ENCODE data around the gene CNTN1.

Gene CNTN1

DNA sequence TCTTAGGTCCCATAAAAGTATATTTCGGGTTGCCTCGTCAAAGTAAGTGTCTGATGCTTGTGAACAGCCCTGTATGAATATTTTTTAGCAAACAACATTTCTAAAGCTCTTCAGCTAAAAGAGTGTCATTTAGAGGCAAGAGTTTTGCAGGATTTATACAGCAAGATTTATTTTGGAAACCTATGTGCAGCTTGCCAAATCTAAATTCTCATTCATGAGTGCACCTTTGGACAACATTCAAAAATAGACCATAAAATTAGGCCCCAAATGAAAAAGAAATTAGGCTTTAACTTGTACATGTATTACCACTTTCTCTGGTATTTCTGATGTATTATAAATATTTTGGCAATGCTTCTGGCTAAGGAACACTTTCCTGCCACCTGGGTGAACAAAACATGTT is 271.5 kb downstream of the CNTN1 start:
- no peak for DNase-seq (ENCODE audit: low read depth in 2 of 2)

- no peak for DNase-seq (ENCODE audit: low read depth in 2 of 2)
These were observed 277.6 kb downstream of the CNTN1 start for GRCh38 chr12:40969796-40970195.

DNA sequence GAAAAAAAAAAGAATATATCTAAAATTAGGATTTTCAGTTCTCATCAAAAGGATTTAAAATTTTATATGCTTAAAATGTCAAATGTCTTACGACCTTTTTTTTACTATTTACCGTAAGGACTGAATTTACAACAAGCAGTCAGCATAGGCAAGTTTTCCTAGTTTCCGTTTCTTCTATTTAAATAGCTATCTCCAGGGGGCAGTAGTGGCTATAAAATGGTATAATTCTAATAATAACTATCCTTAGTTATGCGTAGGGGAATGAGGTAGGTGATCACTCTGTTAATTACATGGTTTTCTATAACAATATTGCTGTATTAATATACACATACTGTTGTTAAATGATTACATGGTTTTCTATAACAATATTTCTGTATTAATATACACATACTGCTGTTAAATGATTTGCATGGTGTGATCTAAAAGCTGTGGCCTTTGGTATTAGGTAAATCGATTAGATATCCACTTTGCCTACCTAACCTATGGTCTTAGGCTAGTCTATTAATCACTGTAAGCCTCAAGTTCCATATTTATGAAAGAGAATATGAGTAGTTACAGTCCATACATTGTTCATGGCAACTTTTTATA is 278.2 kb downstream of the CNTN1 start:
- DNase-seq (ENCODE audit: low read depth in 2 of 2) = no peak

GRCh38 chr12:40971911-40972310 is 279.7 kb downstream of the CNTN1 start:
- no peak for DNase-seq (ENCODE audit: low read depth in 2 of 2)

- no peak for DNase-seq (ENCODE audit: low read depth in 2 of 2)
These were observed 284.3 kb downstream of the CNTN1 start for GRCh38 chr12:40976546-40976945.

- DNase-seq (ENCODE audit: low read depth in 2 of 2) = no peak
These were observed 288.3 kb downstream of the CNTN1 start for GRCh38 chr12:40980427-40980961.

- no peak for DNase-seq (ENCODE audit: low read depth in 2 of 2)
These were observed 293.8 kb downstream of the CNTN1 start for GRCh38 chr12:40986001-40986400.

DNA sequence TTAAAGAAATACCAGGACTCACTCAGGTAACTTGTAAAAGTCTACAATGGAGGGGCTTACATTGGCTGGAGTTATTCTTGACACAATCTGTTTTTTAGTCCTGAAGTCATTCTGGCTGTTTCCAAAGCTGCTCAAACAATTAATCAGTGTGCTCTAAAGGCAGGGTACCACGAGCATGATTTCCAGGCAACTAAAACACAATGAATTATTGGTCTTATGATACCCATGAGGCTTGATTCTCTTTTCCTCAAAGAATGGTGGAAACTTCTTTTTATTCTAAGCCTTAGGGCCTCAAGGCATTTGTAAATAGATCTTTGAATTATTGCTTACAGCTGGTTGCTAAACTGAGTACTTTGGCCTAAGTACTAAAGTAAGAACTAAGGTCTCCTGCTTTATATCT is 296.1 kb downstream of the CNTN1 start:
- DNase-seq (ENCODE audit: low read depth in 2 of 2) = no peak

- no peak for DNase-seq (ENCODE audit: low read depth in 2 of 2)
These were observed 296.6 kb downstream of the CNTN1 start for GRCh38 chr12:40988824-40989223.

- no peak for DNase-seq (ENCODE audit: low read depth in 2 of 2)
These were observed 297.5 kb downstream of the CNTN1 start for GRCh38 chr12:40989785-40990184.

- DNase-seq (ENCODE audit: low read depth in 2 of 2) = no peak
These were observed 299.9 kb downstream of the CNTN1 start for GRCh38 chr12:40992158-40992557.

GRCh38 chr12:40992674-40993073 is 300.4 kb downstream of the CNTN1 start:
- no peak for DNase-seq (ENCODE audit: low read depth in 2 of 2)

- DNase-seq (ENCODE audit: low read depth in 2 of 2) = no peak
These were observed 300.9 kb downstream of the CNTN1 start for GRCh38 chr12:40993158-40993557.

- DNase-seq (ENCODE audit: low read depth in 2 of 2) = no peak
These were observed 303.9 kb downstream of the CNTN1 start for GRCh38 chr12:40996091-40996490.

- no peak for DNase-seq (ENCODE audit: low read depth in 2 of 2)
These were observed 307.0 kb downstream of the CNTN1 start for GRCh38 chr12:40999210-40999609.

GRCh38 chr12:41008472-41008871 is 316.2 kb downstream of the CNTN1 start:
- DNase-seq (ENCODE audit: low read depth in 2 of 2) = no peak

DNA sequence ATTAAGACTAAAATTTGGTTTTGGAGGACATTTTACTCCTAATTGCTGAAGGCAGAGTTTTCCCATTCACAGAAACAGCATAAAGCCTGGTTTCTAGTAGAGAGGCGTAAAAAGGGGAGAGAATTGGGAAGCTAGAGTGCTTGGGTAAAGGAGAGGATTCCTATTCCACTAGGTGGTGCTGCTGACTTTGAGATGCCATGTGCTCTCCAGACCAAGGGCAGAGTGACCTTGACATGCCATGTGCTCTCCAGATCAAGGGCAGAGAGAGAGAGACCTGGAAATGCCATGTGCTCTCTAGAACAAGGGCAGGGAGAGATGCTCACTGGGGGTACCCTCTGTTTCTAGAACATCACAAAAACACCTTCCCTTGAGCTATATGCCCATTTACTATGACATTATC is 319.7 kb downstream of the CNTN1 start:
- no peak for DNase-seq (ENCODE audit: low read depth in 2 of 2)

DNA sequence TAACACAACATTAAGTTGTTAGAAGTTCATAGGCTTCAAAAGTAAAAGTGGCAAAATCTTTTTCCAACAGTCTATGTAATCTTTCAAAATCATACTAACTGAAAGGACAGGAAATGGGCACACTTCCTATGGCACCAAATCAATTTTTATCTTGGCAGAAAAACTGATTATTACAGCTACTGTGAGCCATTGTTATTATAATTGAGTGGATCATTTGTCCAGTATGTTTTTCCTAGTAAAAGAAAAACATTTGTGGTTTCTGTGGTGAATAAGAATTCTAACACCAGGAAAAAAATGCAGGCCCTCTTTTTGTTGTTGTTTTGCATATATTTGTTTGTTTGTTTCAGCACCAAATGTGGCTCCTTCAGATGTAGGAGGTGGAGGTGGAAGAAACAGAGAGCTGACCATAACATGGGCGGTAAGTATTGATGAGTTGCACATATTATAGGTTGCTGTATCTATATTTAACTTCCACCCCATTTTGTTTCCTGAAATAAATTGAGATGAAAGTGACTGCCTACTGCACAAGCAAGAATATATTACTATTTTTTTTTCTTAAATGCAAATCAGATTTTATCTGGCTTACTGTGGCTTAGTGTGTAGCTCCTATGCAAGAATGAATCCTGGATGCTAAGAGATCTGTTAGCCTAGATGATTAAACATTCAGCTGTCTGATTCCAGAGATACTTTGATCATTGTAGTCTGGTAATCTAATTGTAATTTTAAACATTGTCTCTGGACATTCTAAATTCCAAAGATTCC is 321.8 kb downstream of the CNTN1 start:
- no peak for DNase-seq (ENCODE audit: low read depth in 2 of 2)

DNA sequence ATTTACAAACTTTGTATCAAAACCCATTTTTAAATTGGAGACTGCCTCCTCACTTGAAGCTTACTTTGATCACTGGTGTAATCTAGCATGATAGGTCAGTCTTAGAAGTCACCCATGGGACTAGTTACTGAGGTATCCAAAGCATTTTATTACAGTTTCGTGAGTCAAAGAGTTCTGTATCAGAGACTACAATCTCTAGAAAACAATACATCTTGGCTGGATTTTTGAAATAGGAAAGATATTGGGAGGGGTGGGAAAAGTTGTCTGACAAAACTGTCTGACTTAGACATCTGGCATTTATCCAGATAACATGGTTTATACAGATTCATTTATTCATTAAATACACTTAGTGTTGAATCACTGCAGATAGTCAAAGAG is 322.4 kb downstream of the CNTN1 start:
- no peak for DNase-seq (ENCODE audit: low read depth in 2 of 2)

- DNase-seq (ENCODE audit: low read depth in 2 of 2) = no peak
These were observed 325.8 kb downstream of the CNTN1 start for GRCh38 chr12:41018010-41018409.

DNA sequence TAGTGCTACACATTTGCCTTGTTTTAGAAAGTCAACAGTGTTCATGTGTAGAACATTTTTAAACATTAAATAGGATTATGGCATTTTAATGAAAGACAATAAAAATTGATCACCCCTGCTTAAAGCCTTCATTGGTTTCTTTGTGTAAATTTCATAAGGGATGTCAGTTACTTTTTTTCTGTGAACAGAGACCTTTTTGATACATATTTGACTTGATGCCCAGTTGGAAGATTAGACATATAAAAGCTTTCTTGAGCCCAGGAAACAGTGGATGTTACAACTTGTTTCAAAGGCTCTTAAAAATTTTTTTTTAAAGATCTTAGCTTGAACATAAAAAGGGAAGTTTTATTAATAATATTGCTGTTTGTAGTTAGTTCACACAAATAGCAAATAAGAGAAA is 327.2 kb downstream of the CNTN1 start:
- no peak for DNase-seq (ENCODE audit: low read depth in 2 of 2)

DNA sequence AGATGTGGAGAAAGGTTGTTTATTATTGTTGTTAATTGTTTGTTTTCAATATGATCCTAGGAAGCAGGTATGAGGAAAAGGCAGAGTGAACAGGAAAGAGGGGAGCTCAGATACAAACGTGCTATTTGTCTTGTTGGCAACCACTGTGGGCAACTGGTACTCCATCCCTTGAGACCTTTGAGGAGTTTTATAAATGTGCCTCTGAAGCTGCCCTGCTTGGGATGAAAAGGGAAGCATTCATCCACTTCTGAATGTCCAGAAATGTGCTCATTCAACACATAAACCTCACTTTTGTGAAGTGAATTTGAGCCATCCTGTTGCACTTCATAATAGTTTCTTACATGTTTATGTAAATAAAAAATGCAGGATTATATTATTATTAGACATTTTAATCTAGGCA is 331.6 kb downstream of the CNTN1 start:
- DNase-seq (ENCODE audit: low read depth in 2 of 2) = no peak

DNA sequence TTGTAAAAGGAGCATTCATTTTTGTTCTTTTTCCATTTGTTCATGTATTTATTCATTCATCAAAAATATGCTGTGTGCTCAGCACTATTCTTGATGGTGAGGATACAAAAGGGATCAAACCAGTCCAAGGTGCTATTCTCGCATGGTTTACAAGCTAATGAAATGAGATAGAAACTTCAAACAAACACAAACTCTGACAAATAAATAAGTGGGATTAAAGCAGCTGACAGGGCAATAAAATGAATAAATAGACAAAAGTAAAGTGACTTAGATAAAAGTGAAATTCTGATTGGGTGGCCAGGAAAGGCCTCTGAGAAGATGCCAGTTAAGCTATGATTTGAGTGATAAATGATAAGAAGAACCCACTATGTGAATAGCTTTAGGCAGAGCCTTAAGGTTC is 333.9 kb downstream of the CNTN1 start:
- no peak for DNase-seq (ENCODE audit: low read depth in 2 of 2)

DNA sequence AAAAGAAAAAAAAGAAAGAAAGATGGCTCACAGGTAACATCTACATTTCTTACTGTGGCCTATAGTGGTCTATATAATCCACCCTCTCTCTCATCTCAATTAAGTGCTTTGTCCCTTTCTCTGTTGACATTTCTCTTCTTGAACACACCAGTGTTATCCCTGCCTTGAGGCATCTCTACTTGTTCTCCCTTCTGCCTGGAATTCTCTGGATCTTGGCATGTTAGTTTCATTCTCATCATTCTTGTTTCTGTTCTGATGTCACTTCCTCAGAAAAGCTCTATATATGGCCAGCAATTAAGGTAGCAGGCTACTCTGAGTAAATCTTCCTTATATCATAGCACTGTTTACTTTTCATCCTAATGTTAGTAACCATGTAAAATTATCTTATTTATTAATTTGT is 340.1 kb downstream of the CNTN1 start:
- no peak for DNase-seq (ENCODE audit: low read depth in 2 of 2)
